PC-3 (cell line): ENCODE results near the gene GDPD1.

Experiments
- EZH2 ChIP-seq: fragments of 300-600 bp; sonication (generic); IDR thresholded peaks from one replicate; pipeline ENCODE4 v1.6.1; 2017; ENCODE audit warnings: antibody characterized with exemption, mild to moderate bottlenecking, low read length; ENCODE audit not compliant: unreplicated experiment
- TF ChIP-seq, protein P1 (sequence below): fragments of 300-600 bp; sonication (generic); conservative IDR thresholded peaks from 2 replicates; pipeline ENCODE4 v1.5.1; 2017; ENCODE audit warnings: antibody characterized with exemption, low read depth, mild to moderate bottlenecking, low read length

DNA sequence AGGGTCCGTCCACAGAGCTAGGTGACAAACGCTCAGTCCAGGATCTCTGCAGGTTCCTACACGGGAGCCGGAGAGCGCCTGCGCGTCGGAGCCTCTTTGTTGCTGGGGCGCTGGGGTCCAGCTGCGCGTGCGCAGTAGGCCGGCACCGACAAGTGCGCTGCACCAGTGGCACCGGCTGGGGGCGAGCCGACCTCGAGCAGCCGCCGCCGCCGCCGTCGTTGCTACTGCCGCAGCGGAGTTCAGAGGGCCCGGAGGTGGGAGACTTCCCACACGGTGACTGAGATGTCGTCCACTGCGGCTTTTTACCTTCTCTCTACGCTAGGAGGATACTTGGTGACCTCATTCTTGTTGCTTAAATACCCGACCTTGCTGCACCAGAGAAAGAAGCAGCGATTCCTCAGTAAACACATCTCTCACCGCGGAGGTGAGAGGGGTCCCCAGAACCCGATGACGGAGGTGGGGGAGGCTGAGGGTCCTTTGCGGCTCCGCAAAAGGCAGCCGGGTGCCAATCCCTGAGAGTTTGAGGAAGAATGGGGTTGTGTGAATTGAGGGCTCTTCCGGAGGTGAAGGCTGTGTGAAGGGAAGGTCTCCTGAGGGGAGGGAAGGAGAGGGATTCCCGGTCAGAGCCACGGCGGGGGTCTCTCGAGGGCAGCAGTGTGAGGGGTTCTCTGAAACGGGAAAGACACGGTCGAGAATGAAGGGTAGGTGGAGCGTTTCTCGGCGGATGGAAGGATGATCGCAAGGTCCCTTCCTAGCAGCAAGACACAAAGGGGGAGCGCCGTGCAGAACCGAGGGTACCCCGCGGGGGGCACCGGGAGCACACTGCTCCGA is at the start of gene GDPD1:
- TF ChIP-seq, protein P1, sequence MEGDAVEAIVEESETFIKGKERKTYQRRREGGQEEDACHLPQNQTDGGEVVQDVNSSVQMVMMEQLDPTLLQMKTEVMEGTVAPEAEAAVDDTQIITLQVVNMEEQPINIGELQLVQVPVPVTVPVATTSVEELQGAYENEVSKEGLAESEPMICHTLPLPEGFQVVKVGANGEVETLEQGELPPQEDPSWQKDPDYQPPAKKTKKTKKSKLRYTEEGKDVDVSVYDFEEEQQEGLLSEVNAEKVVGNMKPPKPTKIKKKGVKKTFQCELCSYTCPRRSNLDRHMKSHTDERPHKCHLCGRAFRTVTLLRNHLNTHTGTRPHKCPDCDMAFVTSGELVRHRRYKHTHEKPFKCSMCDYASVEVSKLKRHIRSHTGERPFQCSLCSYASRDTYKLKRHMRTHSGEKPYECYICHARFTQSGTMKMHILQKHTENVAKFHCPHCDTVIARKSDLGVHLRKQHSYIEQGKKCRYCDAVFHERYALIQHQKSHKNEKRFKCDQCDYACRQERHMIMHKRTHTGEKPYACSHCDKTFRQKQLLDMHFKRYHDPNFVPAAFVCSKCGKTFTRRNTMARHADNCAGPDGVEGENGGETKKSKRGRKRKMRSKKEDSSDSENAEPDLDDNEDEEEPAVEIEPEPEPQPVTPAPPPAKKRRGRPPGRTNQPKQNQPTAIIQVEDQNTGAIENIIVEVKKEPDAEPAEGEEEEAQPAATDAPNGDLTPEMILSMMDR = peak; percentile 81
- TF ChIP-seq EZH2 = no peak
